Measurements from ENCODE around the gene SGMS1.

The SGMS1 gene

DNA sequence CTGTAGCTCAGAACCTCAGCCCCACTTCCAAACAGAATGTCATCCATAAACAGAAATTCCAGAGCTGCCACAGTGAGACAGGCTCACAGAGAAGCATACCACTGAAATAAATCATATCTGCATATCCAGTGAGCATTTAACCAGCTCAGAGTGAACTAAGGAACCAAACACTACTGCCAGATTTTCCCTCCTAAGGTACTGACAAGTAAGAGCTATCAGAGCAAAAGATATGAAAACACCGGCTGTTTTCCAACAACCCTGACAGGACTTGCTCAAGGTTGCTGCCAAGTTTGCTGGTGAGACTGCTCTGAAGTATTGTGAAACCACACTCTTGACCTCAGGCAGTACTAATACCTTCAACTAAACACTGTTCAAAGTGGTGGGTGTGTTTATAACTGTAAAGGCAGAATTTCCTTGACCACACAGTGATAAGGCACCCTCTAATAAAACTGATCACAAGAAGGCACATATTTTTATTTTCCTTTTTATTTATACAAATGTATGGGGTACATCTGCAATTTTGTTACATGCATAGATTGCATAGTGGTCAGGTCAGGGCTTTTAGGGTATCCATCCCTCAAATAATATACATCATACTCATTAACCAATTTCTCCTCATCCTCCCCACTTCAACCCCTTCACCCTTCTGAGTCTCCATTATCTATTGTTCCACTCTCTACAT lies 18.3 kb downstream of the SGMS1 start:
- Mint-ChIP-seq H3K4me3 (no peak overlapping the region), H3K27me3 (ENCODE audit: low read depth) (no peaks in the 10 kb centered on the region), H3K36me3 (ENCODE audit: low read depth) (no peaks in the 10 kb centered on the region), H3K4me1 (peaks cover 49% of the 10 kb centered on the region), H3K9me3 (no peaks in the 10 kb centered on the region), H3K27ac (peak overlapping the region; percentile 80 to 93 (median 82))
- TF ChIP-seq, protein P1, sequence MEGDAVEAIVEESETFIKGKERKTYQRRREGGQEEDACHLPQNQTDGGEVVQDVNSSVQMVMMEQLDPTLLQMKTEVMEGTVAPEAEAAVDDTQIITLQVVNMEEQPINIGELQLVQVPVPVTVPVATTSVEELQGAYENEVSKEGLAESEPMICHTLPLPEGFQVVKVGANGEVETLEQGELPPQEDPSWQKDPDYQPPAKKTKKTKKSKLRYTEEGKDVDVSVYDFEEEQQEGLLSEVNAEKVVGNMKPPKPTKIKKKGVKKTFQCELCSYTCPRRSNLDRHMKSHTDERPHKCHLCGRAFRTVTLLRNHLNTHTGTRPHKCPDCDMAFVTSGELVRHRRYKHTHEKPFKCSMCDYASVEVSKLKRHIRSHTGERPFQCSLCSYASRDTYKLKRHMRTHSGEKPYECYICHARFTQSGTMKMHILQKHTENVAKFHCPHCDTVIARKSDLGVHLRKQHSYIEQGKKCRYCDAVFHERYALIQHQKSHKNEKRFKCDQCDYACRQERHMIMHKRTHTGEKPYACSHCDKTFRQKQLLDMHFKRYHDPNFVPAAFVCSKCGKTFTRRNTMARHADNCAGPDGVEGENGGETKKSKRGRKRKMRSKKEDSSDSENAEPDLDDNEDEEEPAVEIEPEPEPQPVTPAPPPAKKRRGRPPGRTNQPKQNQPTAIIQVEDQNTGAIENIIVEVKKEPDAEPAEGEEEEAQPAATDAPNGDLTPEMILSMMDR (IDR thresholded peaks at IDR 0.05; ENCODE audit: unreplicated experiment in 3 of 3): no peak

DNA sequence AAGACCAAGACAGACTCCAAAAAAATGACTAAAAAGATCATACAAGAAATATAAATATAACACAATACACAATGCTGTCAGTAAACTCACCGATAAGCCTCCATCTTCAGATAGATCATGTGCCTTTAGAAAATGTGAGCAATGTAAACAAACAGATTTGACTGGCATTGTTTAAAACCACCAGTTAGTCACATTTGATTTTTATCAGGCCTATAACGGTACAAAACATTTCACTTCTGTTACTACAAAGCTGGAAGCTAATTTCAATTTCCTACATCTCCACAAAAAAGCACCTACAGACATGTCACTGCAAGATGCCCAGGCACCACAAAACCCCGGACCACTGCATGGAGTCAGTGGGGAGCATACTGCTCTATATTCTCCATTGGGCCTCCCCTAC lies 18.9 kb downstream of the SGMS1 start:
- peak overlapping the region; percentile 80 to 93 (median 82) for H3K27ac Mint-ChIP-seq
- no peak overlapping the region for H3K4me3 Mint-ChIP-seq
- H3K9me3 Mint-ChIP-seq: no peaks in the 10 kb centered on the region
- H3K4me1 Mint-ChIP-seq: peaks cover 43% of the 10 kb centered on the region
- TF ChIP-seq, protein P1 (IDR thresholded peaks at IDR 0.05; ENCODE audit: unreplicated experiment in 3 of 3): no peak
- no peaks in the 10 kb centered on the region for H3K27me3 Mint-ChIP-seq (ENCODE audit: low read depth)
- H3K36me3 Mint-ChIP-seq (ENCODE audit: low read depth): no peaks in the 10 kb centered on the region

DNA sequence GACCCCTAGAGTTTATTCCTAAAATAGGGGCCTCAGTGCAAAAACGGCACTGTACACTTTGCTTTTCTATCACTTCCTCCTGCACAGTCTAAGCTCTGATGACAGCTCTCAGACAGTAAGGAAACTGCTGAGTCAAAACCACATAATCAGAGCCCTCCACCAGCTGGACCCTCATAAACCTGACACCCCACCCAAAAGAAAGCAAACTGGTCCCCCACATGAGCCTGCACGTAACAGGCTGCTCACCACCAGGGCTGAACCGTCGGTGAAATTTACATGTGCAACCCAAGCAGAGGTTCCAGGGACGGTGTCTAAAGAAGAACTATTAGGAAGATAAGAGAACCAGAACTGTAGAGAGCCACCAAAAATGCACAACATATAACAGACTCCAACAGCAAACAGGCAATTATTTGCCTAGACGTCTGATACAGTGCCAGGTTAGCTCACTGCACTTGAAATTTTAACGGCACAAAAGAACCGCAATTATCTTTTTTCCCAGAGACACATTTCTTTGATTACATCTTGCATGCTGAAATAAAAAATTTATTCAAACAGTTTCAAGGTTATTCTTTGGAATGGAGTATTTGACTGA lies 19.6 kb downstream of the SGMS1 start:
- peak overlapping the region in 2 of 3 experiments; percentile 51 to 65 for H3K4me3 Mint-ChIP-seq
- H3K27ac Mint-ChIP-seq: peak overlapping the region; percentile 80 to 93 (median 82)
- H3K36me3 Mint-ChIP-seq (ENCODE audit: low read depth): no peaks in the 10 kb centered on the region
- H3K4me1 Mint-ChIP-seq: peaks cover 40% of the 10 kb centered on the region
- H3K9me3 Mint-ChIP-seq: no peaks in the 10 kb centered on the region
- TF ChIP-seq, protein P1 (IDR thresholded peaks at IDR 0.05; ENCODE audit: unreplicated experiment in 3 of 3): no peak
- H3K27me3 Mint-ChIP-seq (ENCODE audit: low read depth): no peaks in the 10 kb centered on the region

DNA sequence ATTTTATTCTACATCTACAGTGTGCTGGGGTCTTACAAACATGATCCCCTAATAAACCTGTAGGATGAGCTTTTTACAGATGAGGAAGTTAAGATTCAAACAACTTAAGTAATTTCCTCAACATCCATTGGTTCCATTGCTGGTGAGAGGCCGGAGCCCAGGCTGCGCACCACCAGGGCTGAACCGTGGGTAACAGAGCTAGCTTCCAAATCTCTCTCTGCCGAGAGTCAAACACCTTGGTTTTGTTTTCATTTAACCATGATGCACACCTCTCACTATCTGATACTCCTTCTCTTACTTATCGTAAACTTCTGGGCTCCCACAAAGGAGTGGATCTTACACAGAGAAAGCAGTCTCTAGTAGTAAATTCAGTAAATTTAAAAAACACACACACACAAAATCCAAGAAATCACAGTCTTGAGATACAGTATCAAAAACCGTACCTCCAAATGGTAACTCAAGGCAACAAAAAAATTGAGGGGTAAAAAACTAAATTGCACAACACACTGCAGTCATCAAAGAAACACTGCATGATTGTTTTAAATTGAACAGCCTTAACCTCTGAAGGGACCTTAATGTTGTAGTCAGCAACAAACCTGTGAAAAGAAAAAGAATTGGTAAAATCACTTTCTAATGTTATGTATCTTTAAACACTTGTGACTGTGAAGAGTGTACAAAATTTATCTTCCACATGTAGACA lies 20.5 kb downstream of the SGMS1 start:
- Mint-ChIP-seq H3K27me3 (ENCODE audit: low read depth) (no peaks in the 10 kb centered on the region), H3K36me3 (ENCODE audit: low read depth) (no peaks in the 10 kb centered on the region), H3K27ac (peak overlapping the region; percentile 74 to 82 (median 76)), H3K4me1 (peaks cover 40% of the 10 kb centered on the region), H3K4me3 (no peak overlapping the region), H3K9me3 (no peaks in the 10 kb centered on the region)
- TF ChIP-seq, protein P1 (IDR thresholded peaks at IDR 0.05; ENCODE audit: unreplicated experiment in 3 of 3): no peak

DNA sequence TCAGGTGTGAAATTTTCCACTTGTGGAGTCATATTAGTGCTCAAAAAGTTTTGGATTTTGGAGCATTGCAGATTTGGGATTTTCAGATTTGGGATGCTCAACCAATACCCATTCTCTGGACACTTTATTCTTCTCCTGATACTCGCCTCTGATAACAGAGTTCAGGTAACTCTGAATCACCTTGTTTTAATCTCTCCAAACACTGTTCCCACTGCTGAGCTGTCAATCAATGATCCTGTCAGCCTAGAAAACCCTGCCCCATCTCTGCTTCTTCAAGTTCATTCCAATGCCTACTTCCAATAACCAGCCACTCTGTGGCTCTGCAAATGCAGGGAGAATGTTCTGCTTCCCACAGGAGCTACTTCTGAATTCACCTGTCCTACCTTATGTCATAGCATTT lies 21.8 kb downstream of the SGMS1 start:
- Mint-ChIP-seq H3K27me3 (ENCODE audit: low read depth) (no peaks in the 10 kb centered on the region), H3K4me1 (peaks cover 31% of the 10 kb centered on the region), H3K27ac (no peak overlapping the region), H3K4me3 (no peak overlapping the region), H3K36me3 (ENCODE audit: low read depth) (no peaks in the 10 kb centered on the region), H3K9me3 (no peaks in the 10 kb centered on the region)
- TF ChIP-seq, protein P1 (IDR thresholded peaks at IDR 0.05; ENCODE audit: unreplicated experiment in 3 of 3): no peak
